ENCODE results near the gene MANSC4. TPM values are rescaled to one million over a fixed set of nuclear protein-coding genes. Genes with fewer than 3 reads are reported as not detected.
A peak's percentile ranks its signal among the peaks of the same experiment; 100 is the strongest.

MANSC4 gene
- total and polyA plus RNA-seq, 2 donors (not counting 1 experiment from before 2014, with no cell fraction given) = 0.17 TPM; not detected in 1

GRCh38 chr12:27824126-27824842 is 44.2 kb upstream of the MANSC4 start:
- Histone ChIP-seq H3K9me3 (ENCODE audit: control insufficient read depth, insufficient read depth, low read depth, low read length) (no peaks in the 10 kb centered on the region), H3K79me2 (ENCODE audit: control insufficient read depth, insufficient read depth, low read length) (no peaks in the 10 kb centered on the region), H4K20me1 (ENCODE audit: control insufficient read depth, extremely low read depth, insufficient read depth, low read length) (no peaks in the 10 kb centered on the region), H3K27me3 (ENCODE audit: control insufficient read depth, insufficient read depth, low read length) (no peaks in the 10 kb centered on the region), H3K4me2 (ENCODE audit: extremely low read depth, insufficient read depth, low read length) (no peak overlapping the region), H3K27ac (ENCODE audit: insufficient read depth, low read length) (no peak overlapping the region), H2AFZ (ENCODE audit: low read length) (peak overlapping the region; percentile 70), H3K4me1 (ENCODE audit: control insufficient read depth, extremely low read depth, insufficient read depth, low read length) (no peaks in the 10 kb centered on the region), H3K4me3 (replicated peaks in 1 of 4; ENCODE audit: control extremely low read depth in 1 of 4, insufficient read depth in 1 of 4, low read depth in 3 of 4, low read length in 4 of 4) (no peak overlapping the region), H3K36me3 (ENCODE audit: control insufficient read depth, insufficient read depth, low read length) (no peaks in the 10 kb centered on the region), H3K9ac (ENCODE audit: insufficient read depth, low read length) (no peak overlapping the region)
- no peak for TF ChIP-seq CTCF (conservative IDR thresholded peaks at IDR 0.05 in 1 of 2, IDR thresholded peaks at IDR 0.05 in 1 of 2; ENCODE audit: low read depth in 1 of 2, low read length in 2 of 2)
- TF ChIP-seq EZH2 (IDR thresholded peaks at IDR 0.05; ENCODE audit: low read length, missing control alignments) = no peak
- no peak for DNase-seq (ENCODE audit: low read depth in 2 of 2)

- Histone ChIP-seq H3K9me3 (ENCODE audit: control insufficient read depth, insufficient read depth, low read depth, low read length) (no peaks in the 10 kb centered on the region), H4K20me1 (ENCODE audit: control insufficient read depth, extremely low read depth, insufficient read depth, low read length) (no peaks in the 10 kb centered on the region), H3K4me2 (ENCODE audit: extremely low read depth, insufficient read depth, low read length) (no peak overlapping the region), H3K79me2 (ENCODE audit: control insufficient read depth, insufficient read depth, low read length) (no peaks in the 10 kb centered on the region), H3K27ac (ENCODE audit: insufficient read depth, low read length) (no peak overlapping the region), H3K27me3 (ENCODE audit: control insufficient read depth, insufficient read depth, low read length) (no peaks in the 10 kb centered on the region), H2AFZ (ENCODE audit: low read length) (no peak overlapping the region), H3K4me3 (replicated peaks in 1 of 4; ENCODE audit: control extremely low read depth in 1 of 4, insufficient read depth in 1 of 4, low read depth in 3 of 4, low read length in 4 of 4) (no peak overlapping the region), H3K9ac (ENCODE audit: insufficient read depth, low read length) (no peak overlapping the region), H3K36me3 (ENCODE audit: control insufficient read depth, insufficient read depth, low read length) (no peaks in the 10 kb centered on the region), H3K4me1 (ENCODE audit: control insufficient read depth, extremely low read depth, insufficient read depth, low read length) (no peaks in the 10 kb centered on the region)
- no peak for DNase-seq (ENCODE audit: low read depth in 2 of 2)
- TF ChIP-seq CTCF (conservative IDR thresholded peaks at IDR 0.05 in 1 of 2, IDR thresholded peaks at IDR 0.05 in 1 of 2; ENCODE audit: low read depth in 1 of 2, low read length in 2 of 2) (no peak), EZH2 (IDR thresholded peaks at IDR 0.05; ENCODE audit: low read length, missing control alignments) (no peak)
These were observed 43.0 kb upstream of the MANSC4 start for GRCh38 chr12:27823038-27823437.

GRCh38 chr12:27822076-27822712 is 42.2 kb upstream of the MANSC4 start:
- no peaks in the 10 kb centered on the region for H3K36me3 ChIP-seq (ENCODE audit: control insufficient read depth, insufficient read depth, low read length)
- H3K9me3 ChIP-seq (ENCODE audit: control insufficient read depth, insufficient read depth, low read depth, low read length) = no peaks in the 10 kb centered on the region
- H3K27ac ChIP-seq (ENCODE audit: insufficient read depth, low read length) = no peak overlapping the region
- H4K20me1 ChIP-seq (ENCODE audit: control insufficient read depth, extremely low read depth, insufficient read depth, low read length) = no peaks in the 10 kb centered on the region
- no peaks in the 10 kb centered on the region for H3K4me1 ChIP-seq (ENCODE audit: control insufficient read depth, extremely low read depth, insufficient read depth, low read length)
- no peak for TF ChIP-seq CTCF (conservative IDR thresholded peaks at IDR 0.05 in 1 of 2, IDR thresholded peaks at IDR 0.05 in 1 of 2; ENCODE audit: low read depth in 1 of 2, low read length in 2 of 2)
- TF ChIP-seq EZH2 (IDR thresholded peaks at IDR 0.05; ENCODE audit: low read length, missing control alignments) = no peak
- H3K4me2 ChIP-seq (ENCODE audit: extremely low read depth, insufficient read depth, low read length) = peak overlapping the region; percentile 37
- H3K9ac ChIP-seq (ENCODE audit: insufficient read depth, low read length) = no peak overlapping the region
- no peak overlapping the region for H2AFZ ChIP-seq (ENCODE audit: low read length)
- no peaks in the 10 kb centered on the region for H3K79me2 ChIP-seq (ENCODE audit: control insufficient read depth, insufficient read depth, low read length)
- H3K4me3 ChIP-seq (replicated peaks in 1 of 4; ENCODE audit: control extremely low read depth in 1 of 4, insufficient read depth in 1 of 4, low read depth in 3 of 4, low read length in 4 of 4) = no peak overlapping the region
- no peaks in the 10 kb centered on the region for H3K27me3 ChIP-seq (ENCODE audit: control insufficient read depth, insufficient read depth, low read length)
- peak; percentile 61 to 94 for DNase-seq (ENCODE audit: low read depth in 2 of 2)
